ENCODE results near the gene ITGA7.

DNA sequence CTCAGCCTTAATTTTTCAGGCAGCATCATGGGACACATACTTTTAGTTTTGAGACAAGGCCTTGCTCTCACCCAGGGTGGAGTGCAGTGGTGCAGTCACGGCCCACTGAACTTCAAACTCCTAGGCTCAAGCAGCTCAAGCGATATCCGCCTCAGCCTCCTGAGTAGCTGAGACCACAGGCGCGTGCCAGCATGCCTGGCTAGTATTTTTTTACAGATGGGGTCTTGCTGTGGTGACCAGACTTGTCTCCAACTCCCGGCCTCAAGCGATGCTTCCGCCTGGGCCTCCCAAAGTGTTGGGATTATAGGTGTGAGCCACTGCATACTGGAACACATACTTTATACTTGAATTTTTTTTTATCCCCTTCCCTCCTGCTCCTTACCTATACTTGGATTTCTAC is 15.2 kb upstream of the ITGA7 start:
- TF ChIP-seq RAD21 (IDR thresholded peaks at IDR 0.05; ENCODE audit: low read depth) (no peak), YY1 (IDR thresholded peaks at IDR 0.05; ENCODE audit: low read depth) (no peak), FOXM1 (IDR thresholded peaks at IDR 0.05; ENCODE audit: borderline replicate concordance, low read depth) (no peak), EP300 (IDR thresholded peaks at IDR 0.05; ENCODE audit: borderline replicate concordance) (no peak), TAF1 (IDR thresholded peaks at IDR 0.05; ENCODE audit: low read depth) (no peak), EGR1 (IDR thresholded peaks at IDR 0.05) (no peak)

Data from Ishikawa (cell line).